ENCODE results near the gene PNPLA5. TPM values are rescaled to one million over a fixed set of nuclear protein-coding genes. Genes with fewer than 3 reads are reported as not detected.

PNPLA5 gene
- polyA plus RNA-seq, 3 donors = 0.04 to 0.24 (median 0.13) TPM

- DNase-seq = no peak
These were observed 53.1 kb downstream of the PNPLA5 start for GRCh38 chr22:43838571-43839307.

GRCh38 chr22:43838161-43838560, 53.7 kb downstream of the PNPLA5 start:
- DNase-seq = no peak

GRCh38 chr22:43837666-43838065, 54.1 kb downstream of the PNPLA5 start:
- no peak for DNase-seq

- DNase-seq = no peak
These were observed 56.1 kb downstream of the PNPLA5 start for GRCh38 chr22:43835736-43836135.

- DNase-seq = no peak
These were observed 56.6 kb downstream of the PNPLA5 start for GRCh38 chr22:43835166-43835565.

GRCh38 chr22:43833286-43834240, 58.2 kb downstream of the PNPLA5 start:
- DNase-seq = no peak

GRCh38 chr22:43832393-43833265, 59.2 kb downstream of the PNPLA5 start:
- no peak for DNase-seq

GRCh38 chr22:43831561-43832392, 60.0 kb downstream of the PNPLA5 start:
- DNase-seq = no peak

GRCh38 chr22:43830931-43831560, 60.8 kb downstream of the PNPLA5 start:
- DNase-seq = no peak

GRCh38 chr22:43829904-43830851, 61.6 kb downstream of the PNPLA5 start:
- no peak for DNase-seq

Other genes starting within 250 kb of the PNPLA5 start
- 1 to 10 TPM; 4.3 to 6.0 (median 5.8) TPM for gene EFCAB6, start 79.7 kb downstream of the PNPLA5 start, polyA plus RNA-seq (ENCODE audit: insufficient read length in 3 of 3)
- 1 to 10 TPM; 2.8 to 5.4 (median 2.9) TPM for gene SULT4A1, start 29.5 kb downstream of the PNPLA5 start, polyA plus RNA-seq (ENCODE audit: insufficient read length in 3 of 3)
- 1 to 10 TPM; 1.8 to 2.9 (median 2.8) TPM for gene PNPLA3, start 31.8 kb upstream of the PNPLA5 start, polyA plus RNA-seq (ENCODE audit: insufficient read length in 3 of 3)
- gene SAMM50, start 63.4 kb upstream of the PNPLA5 start, polyA plus RNA-seq (ENCODE audit: insufficient read length in 3 of 3) = 10 to 100 TPM; 63.0 to 69.3 (median 65.7) TPM
- gene PARVB, start 132.3 kb upstream of the PNPLA5 start, polyA plus RNA-seq (ENCODE audit: insufficient read length in 3 of 3) = 10 to 100 TPM; 20.6 to 22.0 (median 21.0) TPM